HG03521 (cell line): ENCODE results near the gene ZNF367.

Source experiments
- ATAC-seq: cut with Tn5 transposase; IDR thresholded peaks from one replicate; pipeline ENCODE4 v1.9.1; 2021; ENCODE audit warnings: mild to moderate bottlenecking, moderate library complexity; ENCODE audit not compliant: unreplicated experiment

ZNF367 gene

GRCh38 chr9:96437454-96437853 lies 19.3 kb upstream of the ZNF367 start:
- no peak for ATAC-seq

GRCh38 chr9:96436456-96437126 lies 18.4 kb upstream of the ZNF367 start:
- no peak for ATAC-seq

- ATAC-seq: no peak
These were observed 17.9 kb upstream of the ZNF367 start for GRCh38 chr9:96436063-96436455.

- ATAC-seq: no peak
These were observed 17.2 kb upstream of the ZNF367 start for GRCh38 chr9:96435345-96435744.

- ATAC-seq: no peak
These were observed 12.2 kb upstream of the ZNF367 start for GRCh38 chr9:96430377-96430776.

- no peak for ATAC-seq
These were observed 11.6 kb upstream of the ZNF367 start for GRCh38 chr9:96429732-96430131.

GRCh38 chr9:96425500-96426169 lies 7.5 kb upstream of the ZNF367 start:
- ATAC-seq: no peak

GRCh38 chr9:96423985-96424336 lies 5.8 kb upstream of the ZNF367 start:
- ATAC-seq: no peak

GRCh38 chr9:96423322-96423984 lies 5.3 kb upstream of the ZNF367 start:
- no peak for ATAC-seq

- no peak for ATAC-seq
These were observed 2.5 kb upstream of the ZNF367 start for GRCh38 chr9:96420468-96421219.

GRCh38 chr9:96419691-96419969 lies 1.5 kb upstream of the ZNF367 start:
- ATAC-seq: no peak

- ATAC-seq: peak; percentile 28
These were observed 935 bp upstream of the ZNF367 start for GRCh38 chr9:96418920-96419690.

- peak; percentile 1 for ATAC-seq
These were observed 498 bp downstream of the ZNF367 start for GRCh38 chr9:96417661-96418082.

- ATAC-seq: peak; percentile 23
These were observed 1.1 kb downstream of the ZNF367 start for GRCh38 chr9:96417051-96417586.

GRCh38 chr9:96413302-96414221 lies 4.6 kb downstream of the ZNF367 start:
- no peak for ATAC-seq

GRCh38 chr9:96412174-96412913 lies 5.8 kb downstream of the ZNF367 start:
- ATAC-seq: no peak

- no peak for ATAC-seq
These were observed 6.9 kb downstream of the ZNF367 start for GRCh38 chr9:96411129-96411838.
